Hematopoietic multipotent progenitor cell (in vitro differentiated cells): ENCODE measurements around the gene MACROH2A1. TPM values are rescaled to one million over a fixed set of nuclear protein-coding genes. Genes with fewer than 3 reads are reported as not detected.

ENCODE experiments used
- DNase-seq, 3 donors: peaks; one replicate each; pipeline ENCODE4 v3.0.0-alpha.2; 2011 to 2015; ENCODE audit warnings: low read depth in 2 of 3, low spot score in 2 of 3
- total RNA-seq: library from RNA; depleted of rRNA; stranded (reverse); fragments of >200 nt; gene quantifications from one replicate; pipeline ENCODE4 v1.2.3, GENCODE V29; 2012

The MACROH2A1 gene
- total RNA-seq, 1 donor = 694 TPM

- DNase-seq = no peak
These were observed 724 bp downstream of the MACROH2A1 start for GRCh38 chr5:135398160-135398854.

GRCh38 chr5:135397084-135397483 is 1.9 kb downstream of the MACROH2A1 start:
- DNase-seq = no peak

DNA sequence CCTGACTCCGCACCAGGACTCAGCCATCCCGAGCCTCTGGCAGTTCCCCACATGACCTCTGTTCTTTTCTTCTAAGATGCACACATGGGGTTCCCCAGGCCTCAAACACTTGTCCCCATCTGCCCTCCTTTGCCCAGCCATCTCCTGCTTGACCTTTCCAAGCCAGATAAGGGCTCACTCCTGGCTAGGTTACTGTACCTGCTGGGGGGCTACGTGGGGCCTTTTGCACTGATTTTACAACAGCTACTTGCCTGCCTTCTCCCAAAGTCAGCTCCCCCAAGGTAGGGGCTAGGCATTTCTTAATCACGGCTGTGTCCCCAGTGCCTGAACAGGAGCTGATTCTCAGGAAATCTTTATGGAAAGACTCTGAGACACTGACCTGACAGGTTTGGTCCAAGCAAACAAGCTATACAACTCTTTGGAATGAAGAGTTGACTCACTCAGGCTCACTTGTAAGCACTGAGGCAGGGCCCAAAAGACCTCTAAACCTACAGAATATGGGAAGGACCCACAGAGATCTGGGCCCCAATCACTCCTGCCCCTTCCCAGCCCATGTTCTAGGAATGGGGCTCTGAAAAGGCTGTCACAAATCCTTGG is 2.5 kb downstream of the MACROH2A1 start:
- DNase-seq = no peak

DNA sequence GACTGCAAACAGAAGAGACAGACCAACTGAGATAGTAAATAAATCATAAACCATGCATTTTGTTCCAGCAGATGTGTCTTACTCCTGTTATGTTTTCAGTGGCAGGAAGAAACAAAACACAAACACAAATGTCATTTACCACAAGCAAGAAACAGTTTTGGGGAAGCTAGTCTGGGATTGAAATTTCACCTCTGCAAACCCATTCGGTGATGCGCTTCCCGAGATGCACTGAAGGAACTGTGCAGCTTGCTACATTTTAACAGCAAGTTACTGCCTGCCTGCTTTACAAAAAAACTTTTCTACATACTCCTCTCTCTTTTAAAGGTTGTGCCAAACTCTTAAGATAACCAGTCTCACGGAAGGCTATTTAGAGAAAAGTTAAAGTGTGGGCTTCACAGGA is 3.2 kb downstream of the MACROH2A1 start:
- no peak for DNase-seq

- DNase-seq = no peak
These were observed 3.6 kb downstream of the MACROH2A1 start for GRCh38 chr5:135395451-135395850.

- DNase-seq = no peak
These were observed 4.9 kb downstream of the MACROH2A1 start for GRCh38 chr5:135394095-135394494.

- DNase-seq = no peak
These were observed 5.3 kb downstream of the MACROH2A1 start for GRCh38 chr5:135393691-135394090.

- DNase-seq = no peak
These were observed 5.8 kb downstream of the MACROH2A1 start for GRCh38 chr5:135393229-135393628.

DNA sequence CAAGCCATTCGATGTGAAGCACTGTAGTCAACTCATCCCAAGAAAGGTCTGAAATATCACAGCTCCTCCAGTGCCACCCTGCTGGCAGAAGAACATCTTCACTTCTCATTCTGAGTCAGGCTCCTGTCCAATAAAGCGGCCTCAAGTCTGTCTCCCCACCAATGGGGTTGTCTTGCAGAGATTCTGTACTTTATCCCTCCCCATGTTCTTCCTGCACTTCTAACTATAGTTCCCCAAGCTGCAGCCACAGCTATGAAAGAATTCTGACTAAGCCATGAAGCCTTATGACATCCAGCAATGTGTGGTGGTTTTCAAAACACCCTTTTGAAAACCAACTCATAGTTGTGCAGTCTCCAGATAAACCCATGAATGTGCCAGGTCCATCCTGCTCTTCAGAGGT is 6.8 kb downstream of the MACROH2A1 start:
- peak in 1 of 3 donors; percentile 58 for DNase-seq

DNA sequence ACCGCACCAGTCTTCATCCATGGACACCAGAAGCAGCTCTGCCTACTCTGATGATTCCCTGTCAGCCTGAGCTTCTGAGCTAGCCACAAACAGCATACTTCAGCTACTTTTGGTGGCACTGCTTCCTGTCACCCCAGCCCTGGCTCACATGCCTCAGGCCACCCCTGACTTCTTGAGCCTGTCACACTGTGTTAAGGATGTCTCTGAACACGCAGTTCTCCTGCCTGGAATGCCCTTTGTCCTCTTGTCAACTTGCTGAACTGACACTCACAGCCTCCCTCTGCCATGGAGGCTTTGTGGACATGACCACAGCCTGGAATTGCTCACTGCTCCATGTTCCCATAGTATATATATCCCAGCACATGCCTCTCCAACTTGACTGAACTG is 7.2 kb downstream of the MACROH2A1 start:
- no peak for DNase-seq

DNA sequence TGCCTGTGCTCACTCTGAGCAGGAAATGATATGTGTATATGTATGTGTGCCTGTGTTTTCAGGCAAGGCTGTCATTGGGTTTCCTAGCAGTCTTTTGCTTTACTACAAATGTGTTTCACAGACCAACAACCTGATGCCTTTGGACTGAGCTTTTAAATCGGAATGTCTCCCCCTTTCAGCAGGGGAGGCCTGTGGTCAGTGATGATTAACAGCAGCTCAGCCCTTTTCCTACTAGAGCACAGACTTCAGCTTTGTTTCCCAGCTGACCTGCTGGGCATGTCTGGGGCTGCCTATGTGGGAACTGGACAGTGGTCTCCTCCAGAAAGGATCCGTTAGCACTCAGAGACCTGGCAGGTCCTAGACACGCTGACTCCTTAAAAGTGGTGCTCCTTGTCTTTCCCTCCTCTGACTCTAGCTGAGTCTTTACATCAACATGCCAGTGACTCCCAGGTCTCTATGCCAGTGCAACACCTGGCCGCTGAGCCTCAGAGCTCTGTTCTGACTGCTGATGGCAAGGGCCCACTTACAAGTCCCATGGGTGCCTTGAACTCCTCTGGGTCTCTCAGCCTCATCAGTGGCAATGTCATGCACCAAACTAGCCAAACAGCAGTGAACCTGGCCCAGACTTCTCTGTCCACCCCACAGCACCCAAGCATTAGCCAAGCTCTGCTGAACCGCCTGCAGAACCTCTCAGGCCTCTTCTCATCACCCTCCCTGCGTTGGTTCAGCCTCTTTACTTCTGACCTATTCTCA is 7.7 kb downstream of the MACROH2A1 start:
- DNase-seq = no peak

DNA sequence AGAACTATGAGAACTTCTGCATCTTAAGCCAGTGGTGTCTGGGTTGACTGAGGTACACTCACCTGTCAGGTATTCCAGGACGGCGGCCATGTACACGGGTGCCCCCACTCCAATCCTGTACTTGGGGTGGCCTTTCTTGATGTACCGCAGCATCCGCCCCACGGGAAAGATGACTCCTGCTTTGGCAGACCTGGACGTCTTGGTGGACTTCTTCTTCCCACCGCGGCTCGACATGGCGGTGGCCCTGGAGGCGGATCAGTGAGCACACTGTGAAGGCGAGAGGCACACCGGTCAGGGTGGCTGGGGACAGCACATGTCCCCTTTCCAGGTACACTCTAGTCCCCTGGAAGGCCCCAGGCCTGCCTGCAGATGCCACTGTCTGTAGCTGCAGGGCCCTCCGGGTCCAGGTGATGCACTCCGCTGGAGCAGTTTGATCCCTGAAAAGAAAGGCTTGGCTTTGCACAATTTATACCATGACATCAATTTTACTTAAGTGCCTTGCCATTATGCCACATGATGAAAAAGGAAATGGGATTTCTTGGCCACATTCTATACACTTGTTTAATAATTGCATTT is 10.1 kb downstream of the MACROH2A1 start:
- no peak for DNase-seq

DNA sequence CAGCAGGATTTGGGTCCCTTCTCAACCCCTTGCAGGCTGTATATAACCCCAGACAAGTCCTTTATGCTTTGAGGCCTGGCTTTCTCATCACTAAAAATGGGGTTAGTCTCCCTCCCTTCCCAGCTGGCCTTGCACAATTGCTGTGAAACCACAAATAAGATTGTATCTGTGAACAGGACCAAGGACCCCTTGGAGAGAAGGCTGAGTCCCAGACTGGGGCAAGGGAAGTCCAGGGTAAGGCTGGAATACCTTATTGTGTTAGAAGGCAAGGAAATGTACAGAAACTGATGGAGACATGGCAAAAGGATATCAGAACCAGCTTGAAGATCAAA is 11.4 kb downstream of the MACROH2A1 start:
- no peak for DNase-seq

DNA sequence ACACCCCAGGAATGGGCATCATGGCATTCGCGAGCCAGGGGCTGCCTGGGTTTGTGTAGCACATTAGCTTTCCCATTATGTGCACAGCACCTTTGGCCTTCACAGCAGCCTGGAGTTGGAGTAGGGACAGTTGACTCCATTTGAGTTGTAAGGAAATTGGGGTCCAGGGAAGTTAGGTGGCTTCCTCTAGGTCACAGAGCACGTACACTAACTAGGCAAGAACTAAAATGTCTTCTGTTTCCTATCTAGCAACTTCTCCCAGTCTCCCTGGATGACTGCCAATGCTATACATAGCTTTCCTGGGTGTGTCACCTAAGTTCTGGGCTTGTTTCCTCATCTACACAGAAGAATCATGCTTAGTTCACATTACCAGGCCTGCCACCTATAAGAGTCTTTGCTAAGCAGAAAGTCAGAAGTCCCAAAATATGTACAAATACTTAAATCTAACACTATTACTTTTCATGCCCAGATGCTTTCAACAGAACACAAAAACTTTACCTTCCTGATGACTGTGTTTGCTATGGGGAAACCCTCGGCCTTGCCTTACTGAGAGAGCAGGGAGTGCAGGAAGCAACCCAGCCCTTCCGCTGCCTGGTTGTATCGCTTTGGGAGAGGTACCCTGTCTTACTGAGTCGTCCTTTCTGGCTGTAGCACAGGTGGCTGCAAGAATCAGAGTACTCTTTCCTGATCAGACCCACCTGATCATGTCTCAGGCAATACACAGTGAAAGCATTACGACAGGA is 12.0 kb downstream of the MACROH2A1 start:
- peak in 1 of 3 donors; percentile 47 for DNase-seq

DNA sequence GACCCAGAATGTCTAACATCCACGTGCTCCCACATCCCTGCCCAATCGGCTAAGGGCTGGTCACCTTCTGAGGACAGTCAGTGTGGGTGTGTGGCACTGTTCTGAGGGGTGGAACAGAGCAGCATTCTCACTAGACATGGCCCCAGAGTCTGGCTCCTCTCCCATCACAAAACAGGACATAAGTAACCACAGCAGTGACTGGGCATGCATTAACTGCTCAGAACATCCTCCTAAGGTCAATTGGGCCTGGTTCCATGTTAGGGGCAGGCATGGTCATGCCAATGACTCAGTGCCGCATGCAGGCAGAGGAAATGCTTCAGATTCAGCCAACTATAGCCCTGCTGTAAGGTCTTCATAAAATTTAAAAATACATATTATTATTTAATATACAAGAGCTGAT is 12.9 kb downstream of the MACROH2A1 start:
- DNase-seq = no peak

- no peak for DNase-seq
These were observed 13.5 kb downstream of the MACROH2A1 start for GRCh38 chr5:135385576-135385975.

DNA sequence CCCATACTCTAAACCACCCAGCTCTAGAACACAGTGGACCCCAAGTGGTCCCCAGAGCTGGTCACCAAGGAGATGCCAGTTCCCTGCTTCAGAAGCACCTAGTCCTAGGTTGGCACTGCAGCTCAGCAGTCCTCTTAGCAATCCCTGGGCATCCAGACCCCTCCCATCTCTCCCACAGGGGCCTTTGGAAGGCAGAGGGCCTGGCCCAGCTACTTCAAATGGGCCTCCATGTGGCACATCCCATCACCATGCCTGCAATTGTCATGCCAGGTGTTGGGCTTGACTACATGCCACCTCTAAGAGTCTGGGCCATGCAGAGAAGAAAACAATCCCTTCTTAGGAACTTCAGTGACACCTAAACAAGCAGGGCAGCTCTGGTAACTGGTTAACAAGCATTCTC is 14.1 kb downstream of the MACROH2A1 start:
- no peak for DNase-seq

DNA sequence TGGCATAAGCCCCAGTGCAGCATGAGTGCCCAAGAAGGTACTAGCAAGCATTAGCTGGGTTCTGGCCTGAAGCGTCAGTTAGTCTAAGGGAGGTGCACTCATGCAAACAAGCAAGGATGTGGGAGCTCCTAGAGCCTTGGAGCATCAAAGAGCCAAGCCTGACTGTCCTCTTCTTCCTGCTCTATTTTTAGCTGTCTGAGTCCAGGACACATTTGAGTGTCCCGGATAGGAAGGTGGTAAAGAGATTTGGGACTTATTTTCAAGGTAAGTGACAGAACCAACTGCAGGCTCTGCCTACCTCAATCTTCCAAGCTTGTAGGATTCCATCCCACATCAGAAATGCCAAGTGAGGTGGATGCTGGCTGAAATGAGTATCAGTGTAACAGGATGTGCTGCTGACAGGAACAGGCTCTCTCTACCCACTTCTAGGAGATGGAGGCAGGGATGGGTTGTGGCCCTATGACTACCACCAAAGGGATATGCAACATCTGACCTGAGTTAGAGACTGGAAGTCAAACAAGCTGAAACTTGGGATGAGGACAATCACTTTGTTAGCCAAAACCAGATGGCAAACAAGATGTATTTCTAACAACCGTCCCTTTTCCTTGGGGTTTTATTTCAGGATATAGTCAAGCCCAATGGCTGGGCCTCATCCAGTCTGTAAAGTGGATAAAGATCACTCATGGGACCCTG is 15.1 kb downstream of the MACROH2A1 start:
- no peak for DNase-seq

GRCh38 chr5:135382981-135383380 is 16.1 kb downstream of the MACROH2A1 start:
- DNase-seq = no peak

- DNase-seq = peak in 1 of 3 donors; percentile 35
These were observed 16.8 kb downstream of the MACROH2A1 start for GRCh38 chr5:135382106-135382790.
